ENCODE data around the gene CAMK2A. TPM values are rescaled to one million over a fixed set of nuclear protein-coding genes. Genes with fewer than 3 reads are reported as not detected.

The CAMK2A gene
- total RNA-seq, 2 donors from 2014 or later = 0.50 to 1.0 TPM

DNA sequence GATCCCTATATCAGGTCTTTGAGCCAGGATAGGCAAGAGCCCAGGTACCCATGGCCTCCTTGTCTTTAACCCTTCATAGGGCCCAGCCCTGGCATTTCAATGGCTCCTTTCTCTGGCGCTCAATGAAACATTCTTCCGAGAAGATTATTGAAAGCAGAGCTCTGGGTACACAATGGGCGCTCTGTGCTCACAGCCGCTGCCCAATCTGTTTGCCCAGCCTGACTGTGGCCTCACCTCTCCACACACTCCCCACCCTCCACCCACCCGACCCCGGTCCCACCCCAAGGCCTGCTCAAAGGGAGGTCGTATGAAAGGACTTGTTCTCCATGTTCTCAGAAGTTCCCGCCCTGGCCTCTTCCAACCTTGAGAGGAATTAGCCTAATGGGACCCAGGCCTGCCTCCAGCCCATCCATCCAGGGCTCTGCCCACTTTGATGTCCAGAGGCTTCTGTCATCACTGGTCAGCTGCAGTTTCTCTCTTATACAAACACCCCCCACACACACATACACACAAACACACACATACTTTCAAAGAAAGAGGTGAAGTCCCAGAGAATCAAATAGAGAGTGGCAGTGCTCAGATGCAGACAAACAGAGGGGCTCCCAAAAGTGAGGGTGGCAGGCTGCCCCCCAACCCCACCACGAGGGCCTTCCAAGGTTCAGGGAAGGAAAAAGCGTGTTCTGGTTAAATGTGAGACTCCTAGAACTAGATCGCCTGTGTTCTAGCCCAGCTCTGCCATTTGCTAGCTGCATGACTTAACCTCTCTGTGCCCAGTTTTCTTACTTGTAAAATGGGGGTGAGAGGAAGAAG lies 18.2 kb upstream of the CAMK2A start:
- no peaks in the 10 kb centered on the region for H3K36me3 ChIP-seq
- WGBS = 74% methylated on average over 11 of the region's 11 CpGs
- H3K27ac ChIP-seq = no peak overlapping the region
- no peak for DNase-seq (ENCODE audit: low spot score)
- intact Hi-C loops (cut with DNase I) = no loop called here
- no peak overlapping the region for H3K4me3 ChIP-seq
- no peak for TF ChIP-seq POLR2AphosphoS5 (IDR thresholded peaks at IDR 0.05)
- TF ChIP-seq, protein P1, sequence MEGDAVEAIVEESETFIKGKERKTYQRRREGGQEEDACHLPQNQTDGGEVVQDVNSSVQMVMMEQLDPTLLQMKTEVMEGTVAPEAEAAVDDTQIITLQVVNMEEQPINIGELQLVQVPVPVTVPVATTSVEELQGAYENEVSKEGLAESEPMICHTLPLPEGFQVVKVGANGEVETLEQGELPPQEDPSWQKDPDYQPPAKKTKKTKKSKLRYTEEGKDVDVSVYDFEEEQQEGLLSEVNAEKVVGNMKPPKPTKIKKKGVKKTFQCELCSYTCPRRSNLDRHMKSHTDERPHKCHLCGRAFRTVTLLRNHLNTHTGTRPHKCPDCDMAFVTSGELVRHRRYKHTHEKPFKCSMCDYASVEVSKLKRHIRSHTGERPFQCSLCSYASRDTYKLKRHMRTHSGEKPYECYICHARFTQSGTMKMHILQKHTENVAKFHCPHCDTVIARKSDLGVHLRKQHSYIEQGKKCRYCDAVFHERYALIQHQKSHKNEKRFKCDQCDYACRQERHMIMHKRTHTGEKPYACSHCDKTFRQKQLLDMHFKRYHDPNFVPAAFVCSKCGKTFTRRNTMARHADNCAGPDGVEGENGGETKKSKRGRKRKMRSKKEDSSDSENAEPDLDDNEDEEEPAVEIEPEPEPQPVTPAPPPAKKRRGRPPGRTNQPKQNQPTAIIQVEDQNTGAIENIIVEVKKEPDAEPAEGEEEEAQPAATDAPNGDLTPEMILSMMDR (IDR thresholded peaks at IDR 0.05) = no peak
- TF ChIP-seq POLR2A (IDR thresholded peaks at IDR 0.05) = no peak
- no peaks in the 10 kb centered on the region for H3K9me3 ChIP-seq
- H3K27me3 ChIP-seq (replicated peaks; ENCODE audit: insufficient read depth) = no peaks in the 10 kb centered on the region
- H3K4me1 ChIP-seq (replicated peaks) = no peaks in the 10 kb centered on the region

DNA sequence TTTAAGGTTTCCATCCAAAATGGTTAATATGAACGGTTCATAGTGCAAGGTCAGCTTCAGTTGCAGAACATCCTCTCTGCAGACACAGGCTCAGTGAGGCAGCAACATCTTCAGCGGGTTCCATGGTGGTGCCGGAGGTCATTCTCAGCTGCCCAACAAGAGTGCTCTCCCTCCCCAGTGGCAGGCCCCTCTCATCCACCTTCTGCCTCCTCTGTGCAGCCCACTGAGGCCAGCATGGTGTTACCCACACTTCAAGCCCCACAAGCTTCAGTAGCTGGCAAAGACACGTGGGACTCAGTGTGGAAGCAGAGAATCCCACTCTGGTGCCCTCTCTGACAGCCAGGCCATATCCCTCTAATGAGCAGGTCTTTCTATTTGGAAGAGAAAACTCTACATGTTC lies 17.2 kb upstream of the CAMK2A start:
- Histone ChIP-seq H3K4me3 (no peak overlapping the region), H3K9me3 (no peaks in the 10 kb centered on the region), H3K36me3 (no peaks in the 10 kb centered on the region), H3K27ac (no peak overlapping the region), H3K4me1 (replicated peaks) (peaks cover 6% of the 10 kb centered on the region), H3K27me3 (replicated peaks; ENCODE audit: insufficient read depth) (no peaks in the 10 kb centered on the region)
- intact Hi-C loops (cut with DNase I) = no loop called here
- 88% methylated on average over 4 of the region's 4 CpGs for WGBS
- TF ChIP-seq, protein P1 (IDR thresholded peaks at IDR 0.05) = no peak
- TF ChIP-seq POLR2A (IDR thresholded peaks at IDR 0.05) (no peak), POLR2AphosphoS5 (IDR thresholded peaks at IDR 0.05) (no peak)
- no peak for DNase-seq (ENCODE audit: low spot score)

DNA sequence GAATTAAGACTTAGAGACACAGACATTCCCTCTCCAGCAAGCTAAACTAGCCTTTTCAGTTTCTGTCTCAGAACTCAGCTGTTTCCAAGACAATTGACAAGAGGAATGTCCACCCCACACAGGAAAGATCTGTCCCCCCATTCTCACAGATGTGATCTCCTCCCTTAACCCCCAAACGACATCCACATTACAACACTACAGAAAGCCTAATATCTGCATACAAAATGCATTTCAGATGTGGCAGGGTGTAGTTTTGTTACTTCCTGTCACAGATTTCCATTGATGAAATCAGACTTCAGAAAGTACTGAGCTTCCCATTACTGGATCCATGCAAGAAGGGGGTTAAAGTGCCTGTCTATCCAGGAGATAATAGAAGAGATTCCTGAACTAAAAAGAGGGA lies 16.0 kb upstream of the CAMK2A start:
- Histone ChIP-seq H3K27ac (no peak overlapping the region), H3K27me3 (replicated peaks; ENCODE audit: insufficient read depth) (no peaks in the 10 kb centered on the region), H3K36me3 (no peaks in the 10 kb centered on the region), H3K4me3 (no peak overlapping the region), H3K9me3 (no peaks in the 10 kb centered on the region), H3K4me1 (replicated peaks) (peaks cover 6% of the 10 kb centered on the region)
- 37% methylated on average over 1 of the region's 1 CpG for WGBS
- no peak for DNase-seq (ENCODE audit: low spot score)
- TF ChIP-seq, protein P1 (IDR thresholded peaks at IDR 0.05) = no peak
- TF ChIP-seq POLR2AphosphoS5 (IDR thresholded peaks at IDR 0.05) = no peak
- TF ChIP-seq POLR2A (IDR thresholded peaks at IDR 0.05) = no peak
- intact Hi-C loops (cut with DNase I) = no loop called here

DNA sequence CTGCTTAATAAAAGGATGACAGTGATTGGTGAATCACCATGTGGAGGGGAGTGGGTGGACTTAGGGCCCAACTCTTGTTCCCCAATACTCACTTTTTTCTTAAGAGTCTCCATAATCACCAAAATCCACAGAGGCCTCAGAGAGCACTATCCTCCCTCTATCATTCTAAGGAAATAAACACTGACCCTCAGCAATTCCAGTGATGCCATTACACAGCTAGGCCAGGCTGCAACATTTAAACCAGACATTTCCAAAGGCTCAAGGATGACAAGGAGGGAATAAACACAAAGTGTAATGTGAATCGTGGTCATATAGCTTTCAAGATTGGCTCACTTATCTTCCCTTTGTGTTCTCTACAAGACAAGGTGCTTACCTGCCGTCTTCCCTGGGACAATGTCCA lies 15.5 kb upstream of the CAMK2A start:
- Histone ChIP-seq H3K27me3 (replicated peaks; ENCODE audit: insufficient read depth) (no peaks in the 10 kb centered on the region), H3K36me3 (no peaks in the 10 kb centered on the region), H3K27ac (no peak overlapping the region), H3K4me3 (no peak overlapping the region), H3K4me1 (replicated peaks) (peaks cover 6% of the 10 kb centered on the region), H3K9me3 (no peaks in the 10 kb centered on the region)
- intact Hi-C loops (cut with DNase I) = no loop called here
- TF ChIP-seq, protein P1 (IDR thresholded peaks at IDR 0.05) = no peak
- TF ChIP-seq POLR2AphosphoS5 (IDR thresholded peaks at IDR 0.05) = no peak
- TF ChIP-seq POLR2A (IDR thresholded peaks at IDR 0.05) = no peak
- DNase-seq (ENCODE audit: low spot score) = no peak
- 76% methylated on average over 2 of the region's 2 CpGs for WGBS
